GM12878 (cell line): ENCODE data around the gene SLC4A2. TPM values are rescaled to one million over a fixed set of nuclear protein-coding genes. Genes with fewer than 3 reads are reported as not detected.

Source experiments
- ATAC-seq: fragments of 200-7000 bp; cut with Tn5 transposase; 3 replicates; pipeline ENCODE4 v1.9.1; 2020; ENCODE audit warnings: mild to moderate bottlenecking, moderate library complexity
- BruUV-seq: library from RNA; stranded (reverse); fragments of 400-500 nt; replicated peaks from 2 replicates; lab custom pipeline; 2021; lab: Mats Ljungman, UMichigan
- CTCF ChIA-PET: fragments of 300-600 bp; sonication (Branson Sonifier 250); formaldehyde crosslinking; extraction: SDS; loops from one replicate; lab custom pipeline; 2021; ENCODE audit warnings: inconsistent platforms; lab: Yijun Ruan, JAX
- POLR2A ChIA-PET: fragments of 350-600 bp; formaldehyde crosslinking; extraction: SDS; loops from one replicate; lab custom pipeline; 2021; ENCODE audit warnings: inconsistent platforms; lab: Charles Lee
- RAD21 ChIA-PET: fragments of 300-600 bp; sonication (Branson Sonifier 250); formaldehyde crosslinking; loops from one replicate; lab custom pipeline; 2023; ENCODE audit warnings: antibody characterized with exemption; ENCODE audit not compliant: unreplicated experiment; lab: Charles Lee
- SMC1A ChIA-PET: fragments of 300-600 bp; sonication (Branson Sonifier 250); formaldehyde crosslinking; loops from one replicate; lab custom pipeline; 2023; ENCODE audit not compliant: unreplicated experiment, uncharacterized antibody; lab: Charles Lee
- DNase-seq: peaks from one replicate; pipeline ENCODE4 v3.0.0-alpha.2; 2011; ENCODE audit warnings: low read depth, low spot score
- FAIRE-seq: peaks from 3 replicates; lab custom pipeline; 2011; peaks lifted over from hg19 to GRCh38; lab: Jason Lieb, UNC
- H2AFZ ChIP-seq: 2 replicates; pipeline ENCODE4 v1.6.0; 2011; ENCODE audit warnings: low read depth, low read length, control low read depth; ENCODE audit not compliant: control insufficient read depth
- H3K27ac ChIP-seq: 2 replicates; pipeline ENCODE4 v1.5.1; 2011; ENCODE audit warnings: control low read depth; ENCODE audit not compliant: control insufficient read depth, insufficient read depth
- H3K27me3 ChIP-seq, 2 experiments: replicated peaks in 1 of 2; 2 replicates each; pipeline versions ENCODE4 v1.6.0 to v1.6.1; 2011; ENCODE audit warnings: low read length in 1 of 2; ENCODE audit not compliant: control insufficient read depth in 2 of 2, insufficient read depth in 2 of 2
- H3K36me3 ChIP-seq, 2 experiments: 2 replicates each; pipeline ENCODE4 v1.5.1; 2011; ENCODE audit warnings: low read length in 1 of 2; ENCODE audit not compliant: control insufficient read depth in 2 of 2, insufficient read depth in 2 of 2
- H3K4me1 ChIP-seq: 2 replicates; pipeline ENCODE4 v1.6.1; 2011; ENCODE audit warnings: mild to moderate bottlenecking, low read length, moderate library complexity, mixed read lengths; ENCODE audit not compliant: control insufficient read depth, insufficient read depth
- H3K4me2 ChIP-seq: 2 replicates; pipeline ENCODE4 v1.6.0; 2011; ENCODE audit warnings: control low read depth; ENCODE audit not compliant: control insufficient read depth, insufficient read depth
- H3K4me3 ChIP-seq: fragments of 200-600 bp; sonication (generic); 2 replicates; pipeline ENCODE4 v1.5.1; 2016
- H3K79me2 ChIP-seq: 2 replicates; pipeline ENCODE4 v1.6.0; 2011; ENCODE audit warnings: low read length; ENCODE audit not compliant: control insufficient read depth, insufficient read depth
- H3K9ac ChIP-seq: 2 replicates; pipeline ENCODE4 v1.8.0; 2011; ENCODE audit warnings: low read length, control low read depth, mixed read lengths; ENCODE audit not compliant: control insufficient read depth, insufficient read depth
- H3K9me3 ChIP-seq: replicated peaks from 3 replicates; pipeline ENCODE4 v1.5.1; 2011; ENCODE audit warnings: mild to moderate bottlenecking, low read length; ENCODE audit not compliant: control insufficient read depth, insufficient read depth
- H4K20me1 ChIP-seq: 2 replicates; pipeline ENCODE4 v1.6.0; 2011; ENCODE audit not compliant: control insufficient read depth, insufficient read depth
- BACH1 ChIP-seq: fragments of 450-650 bp; IDR thresholded peaks from 2 replicates; pipeline ENCODE4 v1.6.1; 2017; ENCODE audit warnings: mild to moderate bottlenecking, borderline replicate concordance
- BHLHE40 ChIP-seq, 2 experiments: fragments of 450-650 bp in 1 of 2; IDR thresholded peaks; 2 replicates each; pipeline ENCODE4 v1.6.1; 2011 to 2017; ENCODE audit warnings: low read depth in 2 of 2, borderline replicate concordance in 1 of 2, improper control_type of control experiment in 1 of 2, low read length in 1 of 2, mild to moderate bottlenecking in 1 of 2
- CBFB ChIP-seq: IDR thresholded peaks from 2 replicates; pipeline ENCODE4 v1.6.1; 2016; ENCODE audit warnings: antibody characterized with exemption, low read depth
- DPF2 ChIP-seq: fragments of 450-650 bp; IDR thresholded peaks from 2 replicates; pipeline ENCODE4 v1.6.1; 2017; ENCODE audit warnings: mild to moderate bottlenecking
- EED ChIP-seq: sonication (generic); IDR thresholded peaks from 2 replicates; pipeline ENCODE4 v1.6.1; 2016; ENCODE audit warnings: antibody characterized with exemption, low read depth
- HDGF ChIP-seq: fragments of 450-650 bp; IDR thresholded peaks from 2 replicates; pipeline ENCODE4 v1.6.1; 2016; ENCODE audit warnings: antibody characterized with exemption
- IKZF2 ChIP-seq, 2 experiments: fragments of 450-650 bp; IDR thresholded peaks; 2 replicates each; pipeline ENCODE4 v1.6.1; 2017; ENCODE audit warnings: mild to moderate bottlenecking in 2 of 2, moderate library complexity in 2 of 2
- MXI1 ChIP-seq: fragments of 150-350 bp; IDR thresholded peaks from 2 replicates; pipeline ENCODE4 v1.6.1; 2011; ENCODE audit warnings: low read depth, mild to moderate bottlenecking, inconsistent platforms, low read length, improper control_type of control experiment
- RB1 ChIP-seq: fragments of 450-650 bp; formaldehyde crosslinking; IDR thresholded peaks from 2 replicates; pipeline ENCODE4 v1.6.1; 2017; ENCODE audit warnings: mild to moderate bottlenecking, borderline replicate concordance
- SMARCA5 ChIP-seq: fragments of 450-650 bp; IDR thresholded peaks from 2 replicates; pipeline ENCODE4 v1.6.1; 2017; ENCODE audit warnings: mild to moderate bottlenecking
- SPI1 ChIP-seq: IDR thresholded peaks from 2 replicates; pipeline ENCODE4 v1.6.1; 2011; ENCODE audit warnings: low read depth, mild to moderate bottlenecking, low read length, moderate library complexity, borderline replicate concordance; ENCODE audit not compliant: insufficient read depth
- TAF1 ChIP-seq: IDR thresholded peaks from 2 replicates; pipeline ENCODE4 v1.6.1; 2011; ENCODE audit warnings: mild to moderate bottlenecking, low read depth, low read length, borderline replicate concordance
- YY1 ChIP-seq: IDR thresholded peaks from 2 replicates; pipeline ENCODE4 v1.6.1; 2011; ENCODE audit warnings: low read depth, mild to moderate bottlenecking, low read length
- WGBS: methylation state at CpG from one replicate; pipeline ENCODE4 v1.1.6; 2016; ENCODE audit warnings: low lambda C conversion rate; ENCODE audit not compliant: insufficient replicate concordance, insufficient coverage; ENCODE audit errors: missing lambda C conversion rate; 5-methylcytosine and 5-hydroxymethylcytosine counted together
- in situ Hi-C: fragments of 300-500 bp; cut with MboI; formaldehyde crosslinking; loops from 9 replicates; pipeline ENCODE4 v1.14.3; 2018; ENCODE audit warnings: mixed read lengths
- intact Hi-C: fragments of 100-400 bp; cut with micrococcal nuclease; formaldehyde crosslinking; loops from one replicate; pipeline ENCODE4 v1.14.2; 2022; ENCODE audit not compliant: unreplicated experiment
- polyA plus RNA-seq, 11 experiments: library from polyadenylated mRNA; depleted of rRNA in 4 of 11; unstranded in 6 of 11; stranded (reverse) in 5 of 11; fragments of >200 nt; fragmentation: Nextera tagmentation in 4 of 11; fragmentation: Illumina TruSeq in 1 of 11; extraction: Ambion mirVana in 4 of 11; extraction: Trizol in 1 of 11; gene quantifications; 1 replicate in 1 of 11; 2 replicates in 10 of 11; pipeline versions ENCODE4 v1.2.1 to v1.2.3, GENCODE V29; 2011 to 2016; ENCODE audit warnings: inconsistent platforms in 2 of 11, missing spikeins in 2 of 11, low read depth in 1 of 11
- total RNA-seq, 4 experiments: library from RNA; depleted of rRNA in 3 of 4; stranded (reverse); fragments of >200 nt in 3 of 4; fragmentation: Illumina TruSeq in 1 of 4; extraction: Trizol in 1 of 4; gene quantifications; 2 replicates each; pipeline versions ENCODE4 v1.2.1 to v1.2.3, GENCODE V29; 2013 to 2021
- TF ChIP-seq, protein P1 (sequence below): fragments of 450-650 bp; IDR thresholded peaks from 2 replicates; pipeline ENCODE4 v1.6.1; 2017; ENCODE audit warnings: borderline replicate concordance
- TF ChIP-seq, protein P2 (sequence below): fragments of 450-650 bp; IDR thresholded peaks from 2 replicates; pipeline ENCODE4 v1.6.1; 2018; ENCODE audit warnings: mild to moderate bottlenecking, low read depth, moderate library complexity; ENCODE audit not compliant: partially characterized antibody
- TF ChIP-seq, protein P3 (sequence below): fragments of 450-650 bp; IDR thresholded peaks from 2 replicates; pipeline ENCODE4 v1.6.1; 2017; ENCODE audit warnings: low read depth, mild to moderate bottlenecking, moderate library complexity

Gene SLC4A2
- total and polyA plus RNA-seq, 10 of the 15 experiments (the other 5 are each of a cell fraction or from before 2014, with no cell fraction given): 2.7 to 78.6 (median 30.1) TPM

DNA sequence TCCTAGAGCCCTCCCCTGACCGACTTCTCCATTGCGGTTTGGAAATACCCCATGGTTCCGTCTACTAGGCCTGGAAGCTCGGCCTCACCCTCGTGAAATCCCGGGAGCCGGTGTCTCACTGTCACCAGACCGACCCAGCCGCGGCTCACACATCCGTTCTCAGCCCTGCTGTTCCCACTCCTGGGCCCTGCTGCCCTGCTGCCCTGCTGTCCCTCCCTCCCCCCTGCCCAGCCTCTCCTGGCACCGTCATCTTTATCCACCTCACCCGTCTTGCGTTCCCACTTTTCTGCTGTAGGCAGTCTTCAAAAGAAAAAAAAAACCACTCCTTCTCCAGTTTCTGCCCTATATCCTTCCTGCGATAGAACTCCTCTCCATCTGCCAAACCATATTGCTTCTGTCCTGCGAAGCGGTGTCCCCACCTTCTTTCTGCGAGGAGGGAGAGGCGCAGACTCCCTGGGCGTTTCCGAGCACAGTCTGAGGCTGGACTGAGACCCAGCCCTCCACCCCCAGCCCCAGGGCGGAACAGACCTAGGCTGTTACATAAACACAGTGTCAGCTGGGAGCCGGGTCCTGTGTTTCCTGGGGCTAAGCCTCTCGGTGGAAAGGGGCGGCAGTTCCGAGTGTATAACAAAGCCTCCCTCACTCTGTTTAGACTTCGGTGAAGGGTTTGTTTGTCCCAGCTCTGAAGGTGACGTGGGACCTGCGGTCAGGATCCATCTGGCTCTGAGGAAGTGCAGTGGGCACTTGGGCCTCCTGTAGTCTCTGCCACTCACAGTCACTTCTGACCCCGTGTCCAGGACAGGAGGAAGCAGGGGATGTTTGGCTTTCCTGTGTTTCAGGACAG lies 29.7 kb downstream of the SLC4A2 start:
- Histone ChIP-seq H3K9ac (peak overlapping the region; percentile 57), H3K4me1 (peaks cover 21% of the 10 kb centered on the region), H3K9me3 (no peaks in the 10 kb centered on the region), H3K27me3 (no peaks in the 10 kb centered on the region), H3K36me3 (peaks cover 0 to 2% of the 10 kb centered on the region in 2 experiments; a peak in 2 of 4 replicates), H3K4me3 (peak overlapping the region; percentile 87), H3K27ac (peak overlapping the region; percentile 80), H4K20me1 (no peaks in the 10 kb centered on the region; the same call in 1 of the 2 replicates), H2AFZ (peak overlapping the region; percentile 28), H3K4me2 (peak overlapping the region; percentile 95), H3K79me2 (peaks cover 75% of the 10 kb centered on the region)
- ChIA-PET RAD21 (interaction anchor here (0.6 to 1.4 kb wide), 5 partner anchors 21 to 305 kb away, joined by 3 to 6 read pairs (median 4); partner anchors contain the start of gene ABCB8), POLR2A (interaction anchor here (0.8 kb wide), 1 partner anchor 8 kb away, joined by 7 read pairs; the partner anchor contains the start of gene FASTK), SMC1A (interaction anchor here (0.6 to 1.6 kb wide), 3 partner anchors 22 to 206 kb away, joined by 3 to 9 read pairs (median 3); no protein-coding TSS in a partner anchor), CTCF (interaction anchor here (0.8 to 2.5 kb wide), 12 partner anchors 14 to 155 kb away, joined by 3 to 13 read pairs (median 4); partner anchors contain the start of gene ABCB8)
- ATAC-seq: peak; percentile 11
- peak; percentile 13 for FAIRE-seq
- BruUV-seq: no TSS peak
- intact Hi-C loops: loop anchor here (2.0 kb wide), 2 partner anchors 22 to 30 kb away; partner anchors contain the start of gene SLC4A2
- in situ Hi-C loops: no loop called here
- WGBS: 71% methylated on average over 27 of the region's 30 CpGs
- DNase-seq: no peak
- TF ChIP-seq SMARCA5: no peak
- TF ChIP-seq BACH1: no peak
- TF ChIP-seq IKZF2 (IDR thresholded peaks at IDR 0.05): peak; percentile 50 to 56; a peak in 2 of 4 replicates
- TF ChIP-seq, protein P1, sequence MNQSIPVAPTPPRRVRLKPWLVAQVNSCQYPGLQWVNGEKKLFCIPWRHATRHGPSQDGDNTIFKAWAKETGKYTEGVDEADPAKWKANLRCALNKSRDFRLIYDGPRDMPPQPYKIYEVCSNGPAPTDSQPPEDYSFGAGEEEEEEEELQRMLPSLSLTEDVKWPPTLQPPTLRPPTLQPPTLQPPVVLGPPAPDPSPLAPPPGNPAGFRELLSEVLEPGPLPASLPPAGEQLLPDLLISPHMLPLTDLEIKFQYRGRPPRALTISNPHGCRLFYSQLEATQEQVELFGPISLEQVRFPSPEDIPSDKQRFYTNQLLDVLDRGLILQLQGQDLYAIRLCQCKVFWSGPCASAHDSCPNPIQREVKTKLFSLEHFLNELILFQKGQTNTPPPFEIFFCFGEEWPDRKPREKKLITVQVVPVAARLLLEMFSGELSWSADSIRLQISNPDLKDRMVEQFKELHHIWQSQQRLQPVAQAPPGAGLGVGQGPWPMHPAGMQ: no peak
- peak; percentile 36; the same call in 1 of the 2 replicates for TF ChIP-seq CBFB
- TF ChIP-seq TAF1: no peak
- TF ChIP-seq, protein P2, sequence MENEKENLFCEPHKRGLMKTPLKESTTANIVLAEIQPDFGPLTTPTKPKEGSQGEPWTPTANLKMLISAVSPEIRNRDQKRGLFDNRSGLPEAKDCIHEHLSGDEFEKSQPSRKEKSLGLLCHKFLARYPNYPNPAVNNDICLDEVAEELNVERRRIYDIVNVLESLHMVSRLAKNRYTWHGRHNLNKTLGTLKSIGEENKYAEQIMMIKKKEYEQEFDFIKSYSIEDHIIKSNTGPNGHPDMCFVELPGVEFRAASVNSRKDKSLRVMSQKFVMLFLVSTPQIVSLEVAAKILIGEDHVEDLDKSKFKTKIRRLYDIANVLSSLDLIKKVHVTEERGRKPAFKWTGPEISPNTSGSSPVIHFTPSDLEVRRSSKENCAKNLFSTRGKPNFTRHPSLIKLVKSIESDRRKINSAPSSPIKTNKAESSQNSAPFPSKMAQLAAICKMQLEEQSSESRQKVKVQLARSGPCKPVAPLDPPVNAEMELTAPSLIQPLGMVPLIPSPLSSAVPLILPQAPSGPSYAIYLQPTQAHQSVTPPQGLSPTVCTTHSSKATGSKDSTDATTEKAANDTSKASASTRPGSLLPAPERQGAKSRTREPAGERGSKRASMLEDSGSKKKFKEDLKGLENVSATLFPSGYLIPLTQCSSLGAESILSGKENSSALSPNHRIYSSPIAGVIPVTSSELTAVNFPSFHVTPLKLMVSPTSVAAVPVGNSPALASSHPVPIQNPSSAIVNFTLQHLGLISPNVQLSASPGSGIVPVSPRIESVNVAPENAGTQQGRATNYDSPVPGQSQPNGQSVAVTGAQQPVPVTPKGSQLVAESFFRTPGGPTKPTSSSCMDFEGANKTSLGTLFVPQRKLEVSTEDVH: no peak
- peak; percentile 24; the same call in 1 of the 2 replicates for TF ChIP-seq DPF2
- TF ChIP-seq EED: peak; percentile 71
- TF ChIP-seq, protein P3, sequence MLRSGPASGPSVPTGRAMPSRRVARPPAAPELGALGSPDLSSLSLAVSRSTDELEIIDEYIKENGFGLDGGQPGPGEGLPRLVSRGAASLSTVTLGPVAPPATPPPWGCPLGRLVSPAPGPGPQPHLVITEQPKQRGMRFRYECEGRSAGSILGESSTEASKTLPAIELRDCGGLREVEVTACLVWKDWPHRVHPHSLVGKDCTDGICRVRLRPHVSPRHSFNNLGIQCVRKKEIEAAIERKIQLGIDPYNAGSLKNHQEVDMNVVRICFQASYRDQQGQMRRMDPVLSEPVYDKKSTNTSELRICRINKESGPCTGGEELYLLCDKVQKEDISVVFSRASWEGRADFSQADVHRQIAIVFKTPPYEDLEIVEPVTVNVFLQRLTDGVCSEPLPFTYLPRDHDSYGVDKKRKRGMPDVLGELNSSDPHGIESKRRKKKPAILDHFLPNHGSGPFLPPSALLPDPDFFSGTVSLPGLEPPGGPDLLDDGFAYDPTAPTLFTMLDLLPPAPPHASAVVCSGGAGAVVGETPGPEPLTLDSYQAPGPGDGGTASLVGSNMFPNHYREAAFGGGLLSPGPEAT: 0 out of 2 replicates have a peak, but pooled peaks have one; percentile 44
- TF ChIP-seq RB1: no peak
- peak; percentile 21; the same call in 1 of the 2 replicates for TF ChIP-seq SPI1
- TF ChIP-seq MXI1: no peak
- 0 out of 4 replicates have a peak, but pooled peaks of 1 of the 2 experiments have one; percentile 30 for TF ChIP-seq BHLHE40 (IDR thresholded peaks at IDR 0.05; ENCODE audit: borderline replicate concordance in 1 of 2, low read depth in 2 of 2, low read length in 1 of 2)
- TF ChIP-seq YY1: 0 out of 2 replicates have a peak, but pooled peaks have one; percentile 22
- TF ChIP-seq HDGF: peak; percentile 36; the same call in 1 of the 2 replicates
